DMS 273 (cell line): ENCODE measurements around the gene LENEP.
A peak's percentile ranks its signal among the peaks of the same experiment; 100 is the strongest.

Experiments used
- DNase-seq: peaks from one replicate; lab custom pipeline; 2025; ENCODE audit not compliant: unreplicated experiment; lab: John Stamatoyannopoulos, UW

LENEP gene

GRCh38 chr1:155009742-155010141 lies 16.4 kb downstream of the LENEP start:
- DNase-seq: no peak

GRCh38 chr1:155010211-155010918 lies 17.0 kb downstream of the LENEP start:
- DNase-seq: no peak

- DNase-seq: no peak
Observed at GRCh38 chr1:155011004-155011416, 17.6 kb downstream of the LENEP start.

- no peak for DNase-seq
Observed at GRCh38 chr1:155011437-155012025, 18.1 kb downstream of the LENEP start.

- peak; percentile 95 for DNase-seq
Observed at GRCh38 chr1:155012026-155012546, 18.7 kb downstream of the LENEP start.

GRCh38 chr1:155012776-155013602 lies 19.6 kb downstream of the LENEP start:
- no peak for DNase-seq

GRCh38 chr1:155013632-155014031 lies 20.2 kb downstream of the LENEP start:
- no peak for DNase-seq

- DNase-seq: no peak
Observed at GRCh38 chr1:155014709-155015508, 21.5 kb downstream of the LENEP start.

GRCh38 chr1:155015527-155016230 lies 22.3 kb downstream of the LENEP start:
- no peak for DNase-seq

GRCh38 chr1:155016231-155016831 lies 22.9 kb downstream of the LENEP start:
- DNase-seq: no peak

- DNase-seq: peak; percentile 98
Observed at GRCh38 chr1:155017041-155017945, 23.9 kb downstream of the LENEP start.

- no peak for DNase-seq
Observed at GRCh38 chr1:155017946-155018316, 24.5 kb downstream of the LENEP start.

GRCh38 chr1:155018617-155019348 lies 25.4 kb downstream of the LENEP start:
- DNase-seq: no peak

GRCh38 chr1:155019377-155020245 lies 26.2 kb downstream of the LENEP start:
- no peak for DNase-seq

- DNase-seq: no peak
Observed at GRCh38 chr1:155022136-155022926, 28.9 kb downstream of the LENEP start.

GRCh38 chr1:155022927-155023236 lies 29.5 kb downstream of the LENEP start:
- DNase-seq: no peak

GRCh38 chr1:155023627-155024026 lies 30.2 kb downstream of the LENEP start:
- DNase-seq: no peak
